HepG2 (cell line): ENCODE measurements around the gene EGLN1. TPM values are rescaled to one million over a fixed set of nuclear protein-coding genes. Genes with fewer than 3 reads are reported as not detected.
A peak's percentile ranks its signal among the peaks of the same experiment; 100 is the strongest.
"Not testable (repeated sequence)": the region's sequence is repeated elsewhere in the genome, so short reads cannot be mapped to it uniquely, and the experiment has no call there.

ENCODE experiments used
- ATAC-seq: fragments of 200-7000 bp; cut with Tn5 transposase; 3 replicates; pipeline ENCODE4 v1.9.1; 2020; ENCODE audit warnings: mild to moderate bottlenecking, moderate library complexity
- BruUV-seq: library from RNA; stranded (reverse); fragments of 400-500 nt; replicated peaks from 2 replicates; lab custom pipeline; 2021; lab: Mats Ljungman, UMichigan
- CTCF ChIA-PET: fragments of 300-600 bp; formaldehyde crosslinking; extraction: SDS; loops from one replicate; lab custom pipeline; 2021; ENCODE audit warnings: low total read pairs, inconsistent platforms, low intra/inter-chr PET ratio; lab: Yijun Ruan, JAX
- POLR2A ChIA-PET: fragments of 350-600 bp; sonication (Branson Sonifier 250); formaldehyde crosslinking; loops from one replicate; lab custom pipeline; 2020; ENCODE audit warnings: antibody characterized with exemption, inconsistent platforms; lab: Yijun Ruan, JAX
- DNase-seq: peaks from one replicate; pipeline ENCODE4 v3.0.0-alpha.2; 2015; ENCODE audit warnings: low spot score
- FAIRE-seq: peaks from 3 replicates; lab custom pipeline; 2011; peaks lifted over from hg19 to GRCh38; lab: Jason Lieb, UNC
- H2AFZ ChIP-seq: one replicate; pipeline ENCODE4 v1.6.1; 2011; ENCODE audit warnings: low read length, inconsistent platforms
- H3K27ac ChIP-seq: fragments of 300-600 bp; 3 replicates; pipeline ENCODE4 v1.8.0; 2011; ENCODE audit warnings: mixed run types, mild to moderate bottlenecking, mixed read lengths, low read length, inconsistent platforms; ENCODE audit not compliant: insufficient read depth; ENCODE audit errors: extremely low read length
- H3K27me3 ChIP-seq, 2 experiments: fragments of 200-600 bp in 1 of 2; 2 replicates in 1 of 2; 3 replicates in 1 of 2; pipeline versions ENCODE4 v1.6.0 to v1.8.0; 2011; ENCODE audit warnings: low read length in 2 of 2, mild to moderate bottlenecking in 2 of 2, moderate library complexity in 2 of 2, inconsistent platforms in 1 of 2; ENCODE audit not compliant: insufficient read depth in 2 of 2, control insufficient read depth in 1 of 2
- H3K36me3 ChIP-seq, 2 experiments: fragments of 200-600 bp in 1 of 2; replicated peaks in 1 of 2; 2 replicates in 1 of 2; 3 replicates in 1 of 2; pipeline versions ENCODE4 v1.5.1 to v1.8.0; 2011; ENCODE audit warnings: low read length in 2 of 2, inconsistent platforms in 1 of 2; ENCODE audit not compliant: insufficient read depth in 2 of 2, control insufficient read depth in 1 of 2
- H3K4me1 ChIP-seq: 2 replicates; pipeline ENCODE4 v1.5.1; 2012; ENCODE audit warnings: low read length, inconsistent platforms; ENCODE audit not compliant: insufficient read depth
- H3K4me2 ChIP-seq: 2 replicates; pipeline ENCODE4 v1.6.0; 2011; ENCODE audit warnings: low read depth, low read length, inconsistent platforms
- H3K4me3 ChIP-seq, 3 experiments: fragments of 200-600 bp in 1 of 3; sonication (generic), shearing (Covaris generic) in 1 of 3; replicated peaks in 1 of 3; 2 replicates each; pipeline ENCODE4 v1.5.1; 2011 to 2016; ENCODE audit warnings: low read length in 3 of 3, inconsistent platforms in 2 of 3, low read depth in 2 of 3, mild to moderate bottlenecking in 2 of 3, control low read depth in 1 of 3, mixed read lengths in 1 of 3; ENCODE audit not compliant: insufficient read depth in 1 of 3
- H3K79me2 ChIP-seq: one replicate; pipeline ENCODE4 v1.6.1; 2011; ENCODE audit warnings: low read length, inconsistent platforms; ENCODE audit not compliant: insufficient read depth
- H3K9ac ChIP-seq: 2 replicates; pipeline ENCODE4 v1.6.0; 2011; ENCODE audit warnings: mild to moderate bottlenecking, low read depth, low read length, inconsistent platforms; ENCODE audit not compliant: insufficient read depth
- H3K9me3 ChIP-seq: 2 replicates; pipeline ENCODE4 v1.5.1; 2012; ENCODE audit warnings: mild to moderate bottlenecking, low read length
- H4K20me1 ChIP-seq: 2 replicates; pipeline ENCODE4 v1.6.0; 2011; ENCODE audit warnings: inconsistent platforms, mild to moderate bottlenecking, low read length, moderate library complexity; ENCODE audit not compliant: insufficient read depth
- CBX5 ChIP-seq: sonication (generic); formaldehyde crosslinking; IDR thresholded peaks from 2 replicates; pipeline ENCODE4 v1.4.0; 2020; ENCODE audit warnings: missing genetic modification reagents, borderline replicate concordance
- GFI1 ChIP-seq: sonication (generic); formaldehyde crosslinking; IDR thresholded peaks from 2 replicates; pipeline ENCODE4 v1.5.0; 2020; ENCODE audit warnings: missing genetic modification reagents, mild to moderate bottlenecking, borderline replicate concordance
- MXD1 ChIP-seq: sonication (generic); formaldehyde crosslinking; IDR thresholded peaks from 2 replicates; pipeline ENCODE4 v1.4.0; 2020; ENCODE audit warnings: mild to moderate bottlenecking, missing genetic modification reagents
- PAWR ChIP-seq: sonication (generic); formaldehyde crosslinking; IDR thresholded peaks from 2 replicates; pipeline ENCODE4 v1.4.0; 2020; ENCODE audit warnings: missing genetic modification reagents, mild to moderate bottlenecking, borderline replicate concordance
- THAP11 ChIP-seq: IDR thresholded peaks from 2 replicates; pipeline ENCODE4 v1.6.1; 2016; ENCODE audit warnings: missing biosample characterization, missing genetic modification reagents
- ZHX2 ChIP-seq, 2 experiments: sonication (generic) in 1 of 2; formaldehyde crosslinking in 1 of 2; IDR thresholded peaks; 2 replicates each; pipeline versions ENCODE4 v1.6.1 to v1.9.0; 2014 to 2022; ENCODE audit warnings: antibody characterized with exemption in 1 of 2, borderline replicate concordance in 1 of 2, inconsistent platforms in 1 of 2, low read depth in 1 of 2, missing genetic modification reagents in 1 of 2
- ZNF572 ChIP-seq: sonication (generic); formaldehyde crosslinking; IDR thresholded peaks from 2 replicates; pipeline ENCODE4 v1.5.1; 2020; ENCODE audit warnings: mild to moderate bottlenecking, missing genetic modification reagents
- WGBS: methylation state at CpG from one replicate; pipeline ENCODE4 v1.1.6; 2017; ENCODE audit warnings: low lambda C conversion rate; 5-methylcytosine and 5-hydroxymethylcytosine counted together
- in situ Hi-C: cut with HindIII; loops from 2 replicates; pipeline ENCODE4 v1.10.0; 2017; ENCODE audit warnings: low pct_unique_long_range_greater_than_20kb; ENCODE audit not compliant: extremely low pct_ligation_motif_present
- intact Hi-C: fragments of 100-400 bp; cut with micrococcal nuclease; formaldehyde crosslinking; loops from one replicate; pipeline ENCODE4 v1.10.0; 2022; ENCODE audit not compliant: unreplicated experiment
- polyA plus RNA-seq, 8 experiments: library from polyadenylated mRNA; depleted of rRNA in 3 of 8; stranded (reverse) in 7 of 8; unstranded in 1 of 8; fragments of >200 nt; fragmentation: Illumina TruSeq in 4 of 8; extraction: Trizol in 4 of 8; gene quantifications; 2 replicates each; pipeline versions ENCODE4 v1.2.1 to v1.2.3, GENCODE V29; 2011 to 2016; ENCODE audit warnings: low read depth in 4 of 8, missing spikeins in 1 of 8, mixed read lengths in 1 of 8; ENCODE audit not compliant: insufficient read depth in 1 of 8
- total RNA-seq, 5 experiments: library from RNA; depleted of rRNA; stranded (reverse); fragments of >200 nt; fragmentation: Illumina TruSeq; extraction: Trizol; gene quantifications; 2 replicates each; pipeline ENCODE4 v1.2.3, GENCODE V29; 2016; ENCODE audit warnings: low read depth in 1 of 5
- TF ChIP-seq, protein P1 (sequence below): sonication (generic); formaldehyde crosslinking; IDR thresholded peaks from 2 replicates; pipeline ENCODE4 v1.5.1; 2020; ENCODE audit warnings: mild to moderate bottlenecking, missing genetic modification reagents, borderline replicate concordance
- TF ChIP-seq, protein P2 (sequence below): IDR thresholded peaks from 2 replicates; pipeline ENCODE4 v1.6.1; 2018; ENCODE audit warnings: missing genetic modification reagents, mild to moderate bottlenecking, missing compliant biosample characterization

Gene EGLN1
- total and polyA plus RNA-seq, 2 of the 13 experiments (the other 11 are each of a cell fraction or from before 2014, with no cell fraction given), result 34.4 to 44.1 TPM

DNA sequence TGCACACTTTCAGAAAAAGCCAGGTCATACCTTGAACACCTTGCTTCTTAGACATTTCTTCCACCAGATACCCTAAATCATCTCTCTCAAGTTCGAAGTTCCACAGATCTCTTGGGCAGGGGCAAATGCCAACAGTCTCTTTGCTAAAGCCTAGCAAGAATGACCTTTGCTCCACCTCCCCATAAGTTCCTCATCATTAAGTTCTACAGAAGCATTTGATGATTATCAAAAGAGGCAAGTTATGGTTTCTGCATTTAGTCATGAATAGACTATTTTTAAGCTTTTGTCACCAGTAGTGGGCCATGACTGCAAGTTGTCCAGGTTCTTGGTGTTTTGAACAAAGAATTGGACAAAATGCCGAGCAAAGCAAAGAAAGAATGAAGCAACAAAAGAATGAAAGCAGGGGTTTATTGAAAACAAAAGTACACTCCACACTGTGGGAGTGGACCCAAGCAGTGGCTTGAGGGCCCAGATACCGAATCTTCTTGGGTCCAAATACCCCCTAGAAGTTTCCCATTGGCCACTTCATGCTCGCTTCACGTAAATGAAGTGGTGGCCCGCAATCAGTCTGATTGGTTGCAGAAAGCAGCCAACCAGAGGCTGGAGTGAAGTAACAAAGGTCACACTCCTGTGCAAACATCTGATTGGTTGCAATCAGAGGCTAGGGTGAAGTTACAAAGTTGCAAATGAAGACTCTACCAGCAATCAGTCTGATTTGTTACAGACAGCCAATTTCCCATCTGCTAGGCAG is 9.8 kb upstream of the EGLN1 start (continued):
- no peak for TF ChIP-seq MXD1 (CRISPR knock-in tag)
- TF ChIP-seq CBX5, result no peak
- TF ChIP-seq, protein P1, sequence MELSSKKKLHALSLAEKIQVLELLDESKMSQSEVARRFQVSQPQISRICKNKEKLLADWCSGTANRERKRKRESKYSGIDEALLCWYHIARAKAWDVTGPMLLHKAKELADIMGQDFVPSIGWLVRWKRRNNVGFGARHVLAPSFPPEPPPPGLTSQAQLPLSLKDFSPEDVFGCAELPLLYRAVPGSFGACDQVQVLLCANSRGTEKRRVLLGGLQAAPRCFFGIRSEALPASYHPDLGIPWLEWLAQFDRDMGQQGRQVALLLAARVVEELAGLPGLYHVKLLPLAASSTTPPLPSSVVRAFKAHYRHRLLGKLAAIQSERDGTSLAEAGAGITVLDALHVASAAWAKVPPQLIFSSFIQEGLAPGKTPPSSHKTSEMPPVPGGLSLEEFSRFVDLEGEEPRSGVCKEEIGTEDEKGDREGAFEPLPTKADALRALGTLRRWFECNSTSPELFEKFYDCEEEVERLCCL, result no peak
- TF ChIP-seq PAWR (CRISPR knock-in tag), result no peak
- no peak for TF ChIP-seq GFI1 (CRISPR knock-in tag)
- no peak for TF ChIP-seq ZHX2 (IDR thresholded peaks at IDR 0.05; ENCODE audit: low read depth)
- no peak for TF ChIP-seq ZHX2 (CRISPR knock-in tag; IDR thresholded peaks at IDR 0.05; ENCODE audit: borderline replicate concordance)
- no peak for TF ChIP-seq ZNF572
- 0 out of 2 replicates have a peak, but pooled peaks have one; percentile 12 for TF ChIP-seq THAP11 (CRISPR knock-in tag)
- TF ChIP-seq, protein P2, sequence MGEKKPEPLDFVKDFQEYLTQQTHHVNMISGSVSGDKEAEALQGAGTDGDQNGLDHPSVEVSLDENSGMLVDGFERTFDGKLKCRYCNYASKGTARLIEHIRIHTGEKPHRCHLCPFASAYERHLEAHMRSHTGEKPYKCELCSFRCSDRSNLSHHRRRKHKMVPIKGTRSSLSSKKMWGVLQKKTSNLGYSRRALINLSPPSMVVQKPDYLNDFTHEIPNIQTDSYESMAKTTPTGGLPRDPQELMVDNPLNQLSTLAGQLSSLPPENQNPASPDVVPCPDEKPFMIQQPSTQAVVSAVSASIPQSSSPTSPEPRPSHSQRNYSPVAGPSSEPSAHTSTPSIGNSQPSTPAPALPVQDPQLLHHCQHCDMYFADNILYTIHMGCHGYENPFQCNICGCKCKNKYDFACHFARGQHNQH (CRISPR knock-in tag), result no peak

- ATAC-seq, POLR2A ChIA-PET, H3K27me3 ChIP-seq, H3K9me3 ChIP-seq, intact Hi-C loops, H3K4me2 ChIP-seq, H3K27ac ChIP-seq, H2AFZ ChIP-seq, H3K79me2 ChIP-seq, H3K9ac ChIP-seq, H4K20me1 ChIP-seq, in situ Hi-C loops, DNase-seq, H3K4me3 ChIP-seq, FAIRE-seq, H3K36me3 ChIP-seq, CTCF ChIA-PET, BruUV-seq: not testable (repeated sequence)
- H3K4me1 ChIP-seq, result peaks cover 19% of the 10 kb centered on the region
- 94% methylated on average over 22 of the region's 31 CpGs for WGBS
Measured at GRCh38 chr1:231430678-231431352, 8.7 kb upstream of the EGLN1 start.
